Panc1 (cell line): ENCODE data around the gene UBLCP1.
"Not testable (repeated sequence)": the region's sequence is repeated elsewhere in the genome, so short reads cannot be mapped to it uniquely, and the experiment has no call there.

Experiments
- POLR2AphosphoS5 ChIP-seq: IDR thresholded peaks from 2 replicates; pipeline ENCODE4 v1.6.1; 2012; ENCODE audit warnings: mild to moderate bottlenecking, low read depth, low read length, moderate library complexity
- TF ChIP-seq, protein P1 (sequence below): fragments of 450-650 bp; IDR thresholded peaks from 2 replicates; pipeline ENCODE4 v1.5.1; 2017; ENCODE audit warnings: mild to moderate bottlenecking

DNA sequence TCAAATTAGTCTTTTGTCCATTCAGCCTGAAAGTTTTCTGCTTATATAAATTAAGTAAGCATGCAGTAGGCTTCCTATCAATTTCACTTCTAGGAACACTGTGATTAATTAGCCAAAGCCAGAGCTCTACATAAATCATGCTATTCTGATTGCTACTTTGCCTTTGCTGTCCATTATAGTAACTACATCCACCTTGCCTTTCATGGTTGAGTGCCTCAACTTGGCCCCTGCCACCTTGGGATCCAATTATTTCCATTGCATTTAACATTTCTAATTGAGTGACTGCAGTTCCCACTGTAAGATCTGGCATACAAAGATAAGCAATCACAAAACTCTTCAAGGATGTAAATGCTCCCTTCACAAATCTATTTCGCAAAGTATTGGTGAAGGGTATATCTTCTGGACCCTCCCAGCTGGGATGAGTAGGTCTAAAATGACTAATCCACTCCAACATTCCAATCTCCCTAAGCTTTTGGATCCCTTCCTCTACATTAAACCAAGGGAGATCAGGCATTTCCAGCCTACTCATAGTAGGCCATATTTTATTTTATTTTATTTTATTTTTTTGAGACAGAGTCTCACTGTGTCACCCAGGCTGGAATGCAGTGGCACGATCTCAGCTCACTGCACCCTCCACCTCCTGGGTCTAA lies 27.1 kb upstream of the UBLCP1 start:
- TF ChIP-seq, protein P1, sequence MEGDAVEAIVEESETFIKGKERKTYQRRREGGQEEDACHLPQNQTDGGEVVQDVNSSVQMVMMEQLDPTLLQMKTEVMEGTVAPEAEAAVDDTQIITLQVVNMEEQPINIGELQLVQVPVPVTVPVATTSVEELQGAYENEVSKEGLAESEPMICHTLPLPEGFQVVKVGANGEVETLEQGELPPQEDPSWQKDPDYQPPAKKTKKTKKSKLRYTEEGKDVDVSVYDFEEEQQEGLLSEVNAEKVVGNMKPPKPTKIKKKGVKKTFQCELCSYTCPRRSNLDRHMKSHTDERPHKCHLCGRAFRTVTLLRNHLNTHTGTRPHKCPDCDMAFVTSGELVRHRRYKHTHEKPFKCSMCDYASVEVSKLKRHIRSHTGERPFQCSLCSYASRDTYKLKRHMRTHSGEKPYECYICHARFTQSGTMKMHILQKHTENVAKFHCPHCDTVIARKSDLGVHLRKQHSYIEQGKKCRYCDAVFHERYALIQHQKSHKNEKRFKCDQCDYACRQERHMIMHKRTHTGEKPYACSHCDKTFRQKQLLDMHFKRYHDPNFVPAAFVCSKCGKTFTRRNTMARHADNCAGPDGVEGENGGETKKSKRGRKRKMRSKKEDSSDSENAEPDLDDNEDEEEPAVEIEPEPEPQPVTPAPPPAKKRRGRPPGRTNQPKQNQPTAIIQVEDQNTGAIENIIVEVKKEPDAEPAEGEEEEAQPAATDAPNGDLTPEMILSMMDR = not testable (repeated sequence)
- TF ChIP-seq POLR2AphosphoS5 = not testable (repeated sequence)
